Epithelial cell of esophagus (primary cell): ENCODE measurements around the gene CCDC88A.
A peak's percentile ranks its signal among the peaks of the same experiment; 100 is the strongest.
"Not testable (repeated sequence)": the region's sequence is repeated elsewhere in the genome, so short reads cannot be mapped to it uniquely, and the experiment has no call there.

ENCODE experiments used
- DNase-seq: peaks from one replicate; pipeline ENCODE4 v3.0.0; 2010; ENCODE audit warnings: low read depth
- H3K4me3 ChIP-seq: 2 replicates; pipeline ENCODE4 v1.5.1; 2011; ENCODE audit warnings: mild to moderate bottlenecking, low read length, control low read depth
- CTCF ChIP-seq: IDR thresholded peaks from 2 replicates; pipeline ENCODE4 v1.5.1; 2011; ENCODE audit warnings: low read depth, mild to moderate bottlenecking, low read length, control low read depth, inconsistent platforms; ENCODE audit not compliant: insufficient read depth; ENCODE audit errors: missing control alignments

The CCDC88A gene

GRCh38 chr2:55309446-55309845 lies 110.2 kb downstream of the CCDC88A start:
- no peak overlapping the region for H3K4me3 ChIP-seq
- TF ChIP-seq CTCF, result no peak
- peak; percentile 66 for DNase-seq

GRCh38 chr2:55302241-55302640 lies 117.4 kb downstream of the CCDC88A start:
- TF ChIP-seq CTCF, result no peak
- no peak overlapping the region for H3K4me3 ChIP-seq
- DNase-seq, result no peak

GRCh38 chr2:55301277-55301676 lies 118.4 kb downstream of the CCDC88A start:
- DNase-seq, result no peak
- H3K4me3 ChIP-seq, result no peak overlapping the region
- no peak for TF ChIP-seq CTCF

- no peak overlapping the region for H3K4me3 ChIP-seq
- DNase-seq, result no peak
- TF ChIP-seq CTCF, result no peak
These were observed 123.3 kb downstream of the CCDC88A start for GRCh38 chr2:55296393-55296792.

- DNase-seq, result no peak
- H3K4me3 ChIP-seq, result no peak overlapping the region
- TF ChIP-seq CTCF, result no peak
These were observed 136.6 kb downstream of the CCDC88A start for GRCh38 chr2:55283083-55283482.

- peak overlapping the region; percentile 52 for H3K4me3 ChIP-seq
- DNase-seq, result peak; percentile 79
- TF ChIP-seq CTCF, result no peak
These were observed 137.3 kb downstream of the CCDC88A start for GRCh38 chr2:55282110-55282917.

GRCh38 chr2:55280851-55281546 lies 138.7 kb downstream of the CCDC88A start:
- H3K4me3 ChIP-seq, result peak overlapping the region; percentile 52
- peak; percentile 64 for DNase-seq

- not testable (repeated sequence) for DNase-seq
- H3K4me3 ChIP-seq, result peak overlapping the region; percentile 39
These were observed 139.7 kb downstream of the CCDC88A start for GRCh38 chr2:55279859-55280424.

GRCh38 chr2:55279214-55279835 lies 140.3 kb downstream of the CCDC88A start:
- peak overlapping the region; percentile 39 for H3K4me3 ChIP-seq
- DNase-seq, result peak; percentile 34
